Measurements from ENCODE around the gene FARP2. TPM values are rescaled to one million over a fixed set of nuclear protein-coding genes. Genes with fewer than 3 reads are reported as not detected.

The FARP2 gene
- total RNA-seq, 2 experiments from 2014 or later, result 17.2 to 18.3 TPM

DNA sequence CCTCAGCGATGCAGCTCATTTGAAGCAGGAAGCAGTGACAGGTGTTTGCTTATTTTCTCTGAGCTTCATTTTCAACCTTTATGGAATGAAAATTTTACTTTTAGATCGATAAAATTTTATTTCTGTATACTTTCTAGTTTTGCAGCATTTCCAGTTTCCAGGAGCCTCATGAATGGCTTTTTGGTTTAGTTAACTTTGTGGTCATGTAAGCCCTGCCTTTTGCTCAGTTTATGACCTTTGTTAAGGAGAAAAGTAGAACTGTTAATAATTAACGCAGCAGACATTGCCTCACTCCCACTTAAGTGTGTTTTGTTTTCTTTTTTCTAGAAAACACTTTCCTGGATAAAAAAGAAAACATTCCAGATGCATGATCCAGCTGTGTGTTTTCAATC is 4.4 kb upstream of the FARP2 start:
- no peak for DNase-seq
- no peak for ATAC-seq (ENCODE audit: poor library complexity)
- no peaks in the 10 kb centered on the region for H3K27me3 Mint-ChIP-seq
- no peak overlapping the region for H3K27ac ChIP-seq (ENCODE audit: low read depth in 1 of 2, low read length in 2 of 2)
- peaks cover 75% of the 10 kb centered on the region for H3K36me3 Mint-ChIP-seq (ENCODE audit: low read depth)
- H3K27ac Mint-ChIP-seq, result no peak overlapping the region
- CTCF ChIA-PET, result interaction anchor here (0.7 to 1.1 kb wide), 2 partner anchors 35 to 74 kb away, joined by 3 read pairs; no protein-coding TSS in a partner anchor
- H3K9me3 ChIP-seq (ENCODE audit: control insufficient read depth in 1 of 2, insufficient read depth in 1 of 2, low read length in 2 of 2), result peaks cover 0 to 4% of the 10 kb centered on the region in 2 experiments
- peaks cover under 1% of the 10 kb centered on the region for H3K4me1 Mint-ChIP-seq (ENCODE audit: low read depth)
- TF ChIP-seq CTCF (IDR thresholded peaks at IDR 0.05), result no peak
- peaks cover 50% of the 10 kb centered on the region for H3K36me3 ChIP-seq (ENCODE audit: insufficient read depth, low read length)
- no peaks in the 10 kb centered on the region for H3K9me3 Mint-ChIP-seq
- no peaks in the 10 kb centered on the region for H3K27me3 ChIP-seq (ENCODE audit: control insufficient read depth in 1 of 2, insufficient read depth in 2 of 2, low read length in 2 of 2)
- POLR2A ChIA-PET, result interaction anchor here (0.9 kb wide), 1 partner anchor 250 kb away, joined by 3 read pairs; the partner anchor contains the start of gene MTERF4
- H3K4me3 Mint-ChIP-seq, result no peak overlapping the region
- no peak overlapping the region for H3K4me3 ChIP-seq (ENCODE audit: low read length)
- peaks cover 10% of the 10 kb centered on the region for H3K4me1 ChIP-seq (ENCODE audit: insufficient read depth, low read length)
- intact Hi-C loops (cut with DNase I, micrococcal nuclease), result no loop called here

GRCh38 chr2:241352227-241352626 is 3.9 kb upstream of the FARP2 start:
- Mint-ChIP-seq H3K9me3 (no peaks in the 10 kb centered on the region), H3K27me3 (no peaks in the 10 kb centered on the region), H3K4me3 (no peak overlapping the region), H3K27ac (no peak overlapping the region), H3K36me3 (ENCODE audit: low read depth) (peaks cover 72% of the 10 kb centered on the region), H3K4me1 (ENCODE audit: low read depth) (peaks cover 6% of the 10 kb centered on the region)
- ATAC-seq (ENCODE audit: poor library complexity) (no peak), DNase-seq (no peak)
- Histone ChIP-seq H3K4me1 (ENCODE audit: insufficient read depth, low read length) (peaks cover 16% of the 10 kb centered on the region), H3K36me3 (ENCODE audit: insufficient read depth, low read length) (peaks cover 44% of the 10 kb centered on the region), H3K27ac (ENCODE audit: low read depth in 1 of 2, low read length in 2 of 2) (no peak overlapping the region), H3K9me3 (ENCODE audit: control insufficient read depth in 1 of 2, insufficient read depth in 1 of 2, low read length in 2 of 2) (peaks cover 0 to 4% of the 10 kb centered on the region in 2 experiments), H3K4me3 (ENCODE audit: low read length) (no peak overlapping the region), H3K27me3 (ENCODE audit: control insufficient read depth in 1 of 2, insufficient read depth in 2 of 2, low read length in 2 of 2) (no peaks in the 10 kb centered on the region)
- intact Hi-C loops (cut with DNase I, micrococcal nuclease), result no loop called here
- TF ChIP-seq CTCF (IDR thresholded peaks at IDR 0.05), result no peak
- CTCF ChIA-PET, result no interaction called here
- POLR2A ChIA-PET, result no interaction called here

GRCh38 chr2:241354668-241355658 is 1.1 kb upstream of the FARP2 start:
- intact Hi-C loops (cut with DNase I, micrococcal nuclease), result loop anchor here (1.0 to 5.0 kb wide), 7 partner anchors 38 to 788 kb away; partner anchors contain the start of genes D2HGDH (in 1 of the 2), DTYMK (in 1 of the 2), ING5 (in 1 of the 2) and RNPEPL1 (in 1 of the 2)
- Histone ChIP-seq H3K4me3 (ENCODE audit: low read length) (peak overlapping the region; percentile 19), H3K36me3 (ENCODE audit: insufficient read depth, low read length) (peaks cover 21% of the 10 kb centered on the region), H3K27me3 (ENCODE audit: control insufficient read depth in 1 of 2, insufficient read depth in 2 of 2, low read length in 2 of 2) (no peaks in the 10 kb centered on the region), H3K27ac (ENCODE audit: low read depth in 1 of 2, low read length in 2 of 2) (peak overlapping the region in 1 of 2 donors; percentile 20), H3K9me3 (ENCODE audit: control insufficient read depth in 1 of 2, insufficient read depth in 1 of 2, low read length in 2 of 2) (peaks cover 0 to 4% of the 10 kb centered on the region in 2 experiments), H3K4me1 (ENCODE audit: insufficient read depth, low read length) (peaks cover 20% of the 10 kb centered on the region)
- peaks cover 25% of the 10 kb centered on the region for H3K4me1 Mint-ChIP-seq (ENCODE audit: low read depth)
- CTCF ChIA-PET, result no interaction called here
- H3K9me3 Mint-ChIP-seq, result no peaks in the 10 kb centered on the region
- POLR2A ChIA-PET, result no interaction called here
- ATAC-seq (ENCODE audit: poor library complexity) (peak; percentile 33), DNase-seq (peak; percentile 45 to 86 (median 68))
- H3K4me3 Mint-ChIP-seq, result no peak overlapping the region
- H3K36me3 Mint-ChIP-seq (ENCODE audit: low read depth), result peaks cover 48% of the 10 kb centered on the region
- H3K27ac Mint-ChIP-seq, result peak overlapping the region; percentile 30
- no peaks in the 10 kb centered on the region for H3K27me3 Mint-ChIP-seq
- no peak for TF ChIP-seq CTCF (IDR thresholded peaks at IDR 0.05)
